H1 (cell line): ENCODE measurements around the gene PCDHGB5.
A peak's percentile ranks its signal among the peaks of the same experiment; 100 is the strongest.
"Not testable (repeated sequence)": the region's sequence is repeated elsewhere in the genome, so short reads cannot be mapped to it uniquely, and the experiment has no call there.

Experiments
- CTCF ChIP-seq, 3 experiments: IDR thresholded peaks; 1 replicate in 2 of 3; 2 replicates in 1 of 3; pipeline versions ENCODE4 v1.5.1 to v1.6.1; 2011; ENCODE audit warnings: low read length in 3 of 3, mild to moderate bottlenecking in 3 of 3, inconsistent platforms in 2 of 3, low read depth in 1 of 3, moderate library complexity in 1 of 3; ENCODE audit not compliant: insufficient read depth in 1 of 3; ENCODE audit errors: control extremely low read depth in 1 of 3
- EGR1 ChIP-seq: IDR thresholded peaks from 2 replicates; pipeline ENCODE4 v1.6.1; 2011; ENCODE audit warnings: low read depth, low read length, borderline replicate concordance
- HDAC2 ChIP-seq, 2 experiments: fragments of 300-600 bp in 1 of 2; sonication (generic) in 1 of 2; IDR thresholded peaks; 2 replicates each; pipeline ENCODE4 v1.6.1; 2011 to 2012; ENCODE audit warnings: low read depth in 2 of 2, low read length in 2 of 2, mild to moderate bottlenecking in 2 of 2, moderate library complexity in 2 of 2, borderline replicate concordance in 1 of 2, inconsistent platforms in 1 of 2
- JUN ChIP-seq: IDR thresholded peaks from 2 replicates; pipeline ENCODE4 v1.6.1; 2011; ENCODE audit warnings: low read depth, mild to moderate bottlenecking, improper control_type of control experiment, low read length
- MAX ChIP-seq: IDR thresholded peaks from 2 replicates; pipeline ENCODE4 v1.6.1; 2012; ENCODE audit warnings: inconsistent platforms
- PHF8 ChIP-seq: fragments of 200-600 bp; sonication (generic); conservative IDR thresholded peaks from 2 replicates; pipeline ENCODE4 v1.7.1; 2012; ENCODE audit warnings: low read depth, mild to moderate bottlenecking, inconsistent platforms, low read length, moderate library complexity
- POLR2A ChIP-seq, 2 experiments: IDR thresholded peaks; 1 replicate in 1 of 2; 2 replicates in 1 of 2; pipeline ENCODE4 v1.6.1; 2011; ENCODE audit warnings: low read depth in 2 of 2, low read length in 2 of 2, mild to moderate bottlenecking in 2 of 2; ENCODE audit errors: control extremely low read depth in 1 of 2
- POLR2AphosphoS5 ChIP-seq: IDR thresholded peaks from 2 replicates; pipeline ENCODE4 v1.6.1; 2011; ENCODE audit warnings: low read depth, low read length
- RAD21 ChIP-seq, 2 experiments: IDR thresholded peaks in 1 of 2; conservative IDR thresholded peaks in 1 of 2; 2 replicates each; pipeline ENCODE4 v1.6.1; 2011; ENCODE audit warnings: low read depth in 2 of 2, low read length in 2 of 2, improper control_type of control experiment in 1 of 2, inconsistent platforms in 1 of 2, mild to moderate bottlenecking in 1 of 2, moderate library complexity in 1 of 2
- RFX5 ChIP-seq: IDR thresholded peaks from 2 replicates; pipeline ENCODE4 v1.6.1; 2011; ENCODE audit warnings: low read depth, low read length, improper control_type of control experiment, borderline replicate concordance
- SIRT6 ChIP-seq: IDR thresholded peaks from one replicate; pipeline ENCODE4 v1.7.1; 2012; ENCODE audit warnings: low read length, inconsistent platforms
- SRF ChIP-seq: IDR thresholded peaks from 2 replicates; pipeline ENCODE4 v1.6.1; 2011; ENCODE audit warnings: mild to moderate bottlenecking, low read depth, low read length, moderate library complexity
- TAF7 ChIP-seq: optimal IDR thresholded peaks from 2 replicates; pipeline ENCODE3; 2011; ENCODE audit warnings: low read depth, mild to moderate bottlenecking, inconsistent platforms, low read length, moderate library complexity, borderline replicate concordance

- not testable (repeated sequence) for TF ChIP-seq EGR1; PHF8; RAD21 (IDR thresholded peaks at IDR 0.05 in 1 of 2, conservative IDR thresholded peaks at IDR 0.05 in 1 of 2; ENCODE audit: low read depth in 2 of 2, low read length in 2 of 2); JUN; POLR2A (IDR thresholded peaks at IDR 0.05; ENCODE audit: control extremely low read depth in 1 of 2, low read depth in 2 of 2, low read length in 2 of 2); SRF; TAF7; SIRT6; MAX; POLR2AphosphoS5; RFX5; HDAC2 (IDR thresholded peaks at IDR 0.05; ENCODE audit: borderline replicate concordance in 1 of 2, low read depth in 2 of 2, low read length in 2 of 2)
- peak in 2 of 3 experiments; percentile 6 to 24; a peak in 3 of 4 replicates for TF ChIP-seq CTCF (IDR thresholded peaks at IDR 0.05; ENCODE audit: control extremely low read depth in 1 of 3, insufficient read depth in 1 of 3, low read depth in 1 of 3, low read length in 3 of 3)
Measured at GRCh38 chr5:141375444-141376155, 22.1 kb upstream of the PCDHGB5 start.
